Measurements from ENCODE around the gene CDC42EP2. TPM values are rescaled to one million over a fixed set of nuclear protein-coding genes. Genes with fewer than 3 reads are reported as not detected.

Gene CDC42EP2
- total RNA-seq, 1 donor from 2014 or later, result 14.2 TPM

DNA sequence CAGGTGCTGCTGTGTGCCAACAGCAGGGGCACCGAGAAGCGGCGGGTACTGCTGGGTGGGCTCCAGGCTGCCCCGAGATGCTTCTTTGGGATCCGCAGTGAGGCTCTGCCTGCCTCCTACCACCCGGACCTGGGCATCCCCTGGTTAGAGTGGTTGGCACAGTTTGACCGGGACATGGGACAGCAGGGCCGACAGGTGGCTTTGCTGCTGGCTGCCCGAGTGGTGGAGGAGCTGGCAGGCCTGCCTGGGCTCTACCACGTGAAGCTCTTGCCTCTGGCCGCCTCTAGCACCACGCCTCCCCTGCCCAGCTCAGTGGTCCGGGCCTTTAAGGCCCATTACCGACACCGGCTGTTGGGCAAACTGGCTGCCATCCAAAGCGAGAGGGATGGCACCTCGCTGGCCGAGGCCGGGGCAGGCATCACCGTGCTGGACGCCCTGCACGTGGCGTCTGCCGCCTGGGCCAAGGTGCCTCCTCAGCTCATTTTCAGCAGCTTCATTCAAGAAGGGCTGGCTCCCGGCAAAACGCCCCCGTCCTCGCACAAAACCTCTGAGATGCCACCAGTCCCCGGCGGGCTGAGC lies 41.8 kb downstream of the CDC42EP2 start:
- no peak for DNase-seq

DNA sequence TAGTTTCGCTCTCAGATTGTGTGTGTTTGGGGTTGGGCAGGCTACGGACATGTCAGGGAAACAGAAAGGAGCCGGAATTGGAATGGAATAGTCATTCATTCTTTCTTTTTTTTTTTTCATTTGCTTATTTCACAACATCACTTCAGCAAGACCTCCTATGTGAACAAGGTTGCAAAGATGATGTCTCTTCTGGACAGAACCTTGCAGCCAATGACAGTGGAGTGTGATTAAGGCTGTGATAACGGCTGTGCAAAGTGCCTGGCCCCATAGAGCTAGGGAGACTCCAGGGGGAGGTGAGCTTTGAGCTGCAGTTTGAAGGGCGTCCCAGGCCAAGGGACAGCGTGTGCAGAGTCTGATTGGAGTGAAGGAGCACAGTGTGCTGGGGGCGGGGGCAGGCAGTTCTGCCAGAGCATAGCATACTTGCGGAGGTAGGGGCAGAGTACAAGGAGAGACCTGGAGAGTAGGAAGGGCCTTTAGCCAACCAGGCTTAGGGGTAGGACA lies 43.2 kb downstream of the CDC42EP2 start:
- no peak for DNase-seq

DNA sequence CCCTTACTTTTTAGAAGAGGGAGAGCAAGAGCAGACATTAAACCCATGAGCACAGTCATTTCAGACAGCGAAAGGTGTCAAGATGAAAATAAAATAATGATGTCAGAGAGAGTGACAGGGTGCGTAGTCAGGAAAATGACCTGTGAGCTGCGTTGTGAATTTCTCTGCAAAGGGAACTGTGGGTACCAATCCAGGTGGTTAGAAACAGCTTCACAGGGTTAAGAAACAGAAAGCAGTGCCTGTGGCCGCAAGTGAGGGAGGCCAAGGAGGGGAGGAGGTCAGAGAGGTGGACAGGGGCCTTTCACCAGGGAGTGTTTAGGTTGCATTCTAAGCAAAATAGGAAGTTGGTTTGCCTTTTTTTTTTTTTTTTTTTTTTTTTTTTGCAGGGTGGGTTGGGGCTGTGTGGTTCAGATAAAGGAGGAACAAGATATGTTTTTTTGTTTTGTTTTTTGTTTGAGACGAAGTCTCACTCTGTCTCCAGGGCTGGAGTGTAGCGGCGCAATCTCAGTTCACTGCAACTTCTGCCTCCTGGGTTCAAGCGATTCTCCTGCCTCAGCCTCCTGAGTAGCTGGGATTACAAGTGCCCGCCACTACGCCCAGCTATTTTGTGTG lies 47.8 kb downstream of the CDC42EP2 start:
- no peak for DNase-seq

DNA sequence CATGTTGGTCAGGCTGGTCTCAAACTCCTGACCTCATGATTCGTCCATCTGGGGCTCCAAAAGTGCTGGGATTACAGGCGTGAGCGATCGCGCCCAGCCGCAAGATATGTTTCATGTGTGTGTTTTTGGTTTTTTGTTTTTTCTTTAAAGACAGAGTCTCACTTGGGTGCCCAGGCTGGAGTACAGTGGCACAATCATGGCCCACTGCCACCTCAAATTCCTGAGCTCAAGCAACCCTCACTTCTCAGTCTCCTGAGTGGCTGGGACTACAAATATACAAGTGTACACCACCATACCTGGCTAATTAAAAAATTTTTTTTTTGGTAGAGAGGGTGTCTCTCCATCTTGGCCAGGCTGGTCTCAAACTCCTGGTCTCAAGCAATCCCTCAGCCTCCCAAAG lies 48.3 kb downstream of the CDC42EP2 start:
- no peak for DNase-seq

DNA sequence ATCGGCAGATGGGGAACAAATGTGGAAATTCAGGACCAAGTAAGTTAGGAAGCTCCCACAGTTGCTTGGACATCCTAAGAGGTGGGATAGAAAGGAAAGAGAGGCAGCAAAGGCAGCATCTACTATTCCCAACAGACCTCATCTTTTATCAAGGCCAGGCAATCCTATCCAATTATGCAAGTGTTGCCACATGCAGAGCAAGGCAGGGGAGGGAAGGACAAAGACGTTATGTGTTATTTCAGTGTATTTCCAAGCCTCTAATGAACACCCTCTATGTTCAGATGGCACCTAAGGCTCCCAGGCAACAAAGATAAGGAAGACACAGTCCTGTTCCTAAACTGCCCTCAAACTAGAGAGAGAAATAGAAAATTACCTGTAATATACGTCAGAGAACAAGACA lies 49.1 kb downstream of the CDC42EP2 start:
- DNase-seq, result no peak

DNA sequence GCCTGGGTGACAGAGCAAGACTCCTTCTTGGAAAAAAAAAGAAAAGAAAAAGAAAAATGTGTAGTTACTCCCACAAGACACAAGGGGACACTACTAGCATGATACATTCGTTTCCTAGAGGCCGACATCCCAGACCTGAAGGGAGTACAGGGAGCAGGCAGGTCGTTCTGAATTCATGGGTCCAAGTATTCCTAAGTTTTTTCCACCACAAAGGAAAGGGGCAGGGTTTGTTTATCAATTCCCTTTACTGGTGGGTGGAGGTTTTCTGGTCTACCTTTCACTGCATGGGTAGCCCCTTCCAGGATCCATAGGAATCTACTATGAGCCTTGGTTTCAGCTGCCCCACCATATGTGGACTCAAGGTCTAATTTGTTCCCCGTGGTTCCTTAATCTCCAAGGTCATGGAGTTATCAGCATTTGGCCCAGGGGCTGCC lies 51.7 kb downstream of the CDC42EP2 start:
- DNase-seq, result peak; percentile 82

DNA sequence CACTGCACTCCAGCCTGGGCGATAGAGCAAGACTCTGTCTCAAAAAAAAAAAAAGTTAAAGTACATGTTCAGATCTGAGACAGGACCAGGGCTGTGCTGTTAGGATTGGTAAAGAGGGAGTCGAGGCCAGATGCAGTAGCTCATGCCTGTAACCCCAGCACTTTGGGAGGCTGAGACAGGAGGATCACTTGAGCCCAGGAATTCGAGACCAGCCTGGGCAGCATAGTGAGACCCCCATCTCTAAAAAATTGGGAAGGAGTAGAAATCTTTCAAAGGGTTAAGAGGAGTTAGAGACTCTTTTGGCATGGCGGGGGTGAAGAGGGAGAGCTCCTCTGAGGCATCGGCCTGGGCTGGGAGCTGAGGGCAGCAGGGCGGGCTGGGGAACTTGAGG lies 56.0 kb downstream of the CDC42EP2 start:
- DNase-seq, result no peak

Other genes starting within 250 kb of the CDC42EP2 start
- 4.9 TPM for gene CDCA5, start 230.8 kb upstream of the CDC42EP2 start, total RNA-seq
- 25.5 TPM for gene ZFPL1, start 230.6 kb upstream of the CDC42EP2 start, total RNA-seq
- gene VPS51, start 218.7 kb upstream of the CDC42EP2 start, total RNA-seq, result 311 TPM
- gene TM7SF2, start 203.0 kb upstream of the CDC42EP2 start, total RNA-seq, result 13.2 TPM
- 3.5 TPM for gene ZNHIT2, start 197.2 kb upstream of the CDC42EP2 start, total RNA-seq
- gene FAU, start 192.7 kb upstream of the CDC42EP2 start, total RNA-seq, result 265 TPM
- 38.1 TPM for gene MRPL49, start 192.5 kb upstream of the CDC42EP2 start, total RNA-seq
- gene SYVN1, start 180.3 kb upstream of the CDC42EP2 start, total RNA-seq, result 16.4 TPM
- gene SPDYC, start 144.6 kb upstream of the CDC42EP2 start, total RNA-seq, result not detected
- 144 TPM for gene CAPN1, start 132.9 kb upstream of the CDC42EP2 start, total RNA-seq
- gene POLA2, start 52.9 kb upstream of the CDC42EP2 start, total RNA-seq, result 10.3 TPM
- 41.4 TPM for gene DPF2, start 19.0 kb downstream of the CDC42EP2 start, total RNA-seq
- not detected for gene TIGD3, start 39.9 kb downstream of the CDC42EP2 start, total RNA-seq
- gene SLC25A45, start 67.8 kb downstream of the CDC42EP2 start, total RNA-seq, result 4.8 TPM
- gene FRMD8, start 71.8 kb downstream of the CDC42EP2 start, total RNA-seq, result 63.4 TPM
- gene NEAT1, start 107.9 kb downstream of the CDC42EP2 start, total RNA-seq, result 196 TPM
- 27,133 TPM for gene MALAT1, start 184.2 kb downstream of the CDC42EP2 start, total RNA-seq
- gene SCYL1, start 210.2 kb downstream of the CDC42EP2 start, total RNA-seq, result 33.8 TPM
- gene LTBP3, start 243.5 kb downstream of the CDC42EP2 start, total RNA-seq, result 116 TPM